ENCODE measurements around the gene GTF3C4. TPM values are rescaled to one million over a fixed set of nuclear protein-coding genes. Genes with fewer than 3 reads are reported as not detected.

GTF3C4 gene
- total RNA-seq, 1 donor from 2014 or later: 14.4 TPM

- DNase-seq (ENCODE audit: low spot score) (no peak), ATAC-seq (no peak)
- intact Hi-C loops (cut with DNase I): no loop called here
These were observed 56.4 kb downstream of the GTF3C4 start for GRCh38 chr9:132726576-132727130.

- no peak for ATAC-seq
- intact Hi-C loops (cut with DNase I): no loop called here
These were observed 57.8 kb downstream of the GTF3C4 start for GRCh38 chr9:132728071-132728470.

GRCh38 chr9:132728497-132728896 lies 58.2 kb downstream of the GTF3C4 start:
- ATAC-seq (no peak), DNase-seq (ENCODE audit: low spot score) (no peak)
- intact Hi-C loops (cut with DNase I): no loop called here

More at GRCh38 chr9:132728071-132728470, 57.8 kb downstream of the GTF3C4 start:
- no peak for DNase-seq (ENCODE audit: low spot score)

GRCh38 chr9:132729235-132729890 lies 59.1 kb downstream of the GTF3C4 start:
- no peak for DNase-seq (ENCODE audit: low spot score)
- ATAC-seq: peak; percentile 79

GRCh38 chr9:132730054-132731033 lies 60.1 kb downstream of the GTF3C4 start:
- DNase-seq (ENCODE audit: low spot score) (no peak), ATAC-seq (peak; percentile 68)
- intact Hi-C loops (cut with DNase I): no loop called here

More at GRCh38 chr9:132729235-132729890, 59.1 kb downstream of the GTF3C4 start:
- intact Hi-C loops (cut with DNase I): no loop called here

- DNase-seq (ENCODE audit: low spot score) (no peak), ATAC-seq (no peak)
- intact Hi-C loops (cut with DNase I): no loop called here
These were observed 61.0 kb downstream of the GTF3C4 start for GRCh38 chr9:132731230-132731629.

- intact Hi-C loops (cut with DNase I): no loop called here
- DNase-seq (ENCODE audit: low spot score) (no peak), ATAC-seq (no peak)
These were observed 62.3 kb downstream of the GTF3C4 start for GRCh38 chr9:132732326-132733259.

- DNase-seq (ENCODE audit: low spot score): no peak
- ATAC-seq: peak; percentile 73
- intact Hi-C loops (cut with DNase I): no loop called here
These were observed 63.1 kb downstream of the GTF3C4 start for GRCh38 chr9:132733260-132733815.

- DNase-seq (ENCODE audit: low spot score): no peak
- ATAC-seq: no peak
- intact Hi-C loops (cut with DNase I): no loop called here
These were observed 69.5 kb downstream of the GTF3C4 start for GRCh38 chr9:132739710-132740310.

- ATAC-seq (no peak), DNase-seq (ENCODE audit: low spot score) (no peak)
- intact Hi-C loops (cut with DNase I): no loop called here
These were observed 70.5 kb downstream of the GTF3C4 start for GRCh38 chr9:132740526-132741309.

GRCh38 chr9:132742821-132743311 lies 72.6 kb downstream of the GTF3C4 start:
- DNase-seq (ENCODE audit: low spot score) (no peak), ATAC-seq (peak; percentile 80)
- intact Hi-C loops (cut with DNase I): no loop called here

- intact Hi-C loops (cut with DNase I): no loop called here
- no peak for ATAC-seq
- no peak for DNase-seq (ENCODE audit: low spot score)
These were observed 73.7 kb downstream of the GTF3C4 start for GRCh38 chr9:132743931-132744479.

Other genes starting within 250 kb of the GTF3C4 start
- gene BARHL1, start 87.9 kb upstream of the GTF3C4 start, total RNA-seq: not detected
- gene DDX31, start 481 bp upstream of the GTF3C4 start, total RNA-seq: 15.1 TPM
- 1.6 TPM for gene AK8, start 207.8 kb downstream of the GTF3C4 start, total RNA-seq
- 9.3 TPM for gene SPACA9, start 208.4 kb downstream of the GTF3C4 start, total RNA-seq